NCI-H2196 treated with DMSO at 0.1 percent for 48 hours (cell line): ENCODE data around the gene CGB5.

Source experiments
- DNase-seq: peaks from one replicate; lab custom pipeline; 2025; ENCODE audit not compliant: unreplicated experiment; lab: John Stamatoyannopoulos, UW

Gene CGB5

GRCh38 chr19:49085020-49085867, 41.6 kb downstream of the CGB5 start, which contains the start of gene SNRNP70:
SNRNP70 (plus strand) TSS chr19:49085451; CDS start chr19:49086415, 964 bp downstream.
- peak; percentile 99 for DNase-seq

DNA sequence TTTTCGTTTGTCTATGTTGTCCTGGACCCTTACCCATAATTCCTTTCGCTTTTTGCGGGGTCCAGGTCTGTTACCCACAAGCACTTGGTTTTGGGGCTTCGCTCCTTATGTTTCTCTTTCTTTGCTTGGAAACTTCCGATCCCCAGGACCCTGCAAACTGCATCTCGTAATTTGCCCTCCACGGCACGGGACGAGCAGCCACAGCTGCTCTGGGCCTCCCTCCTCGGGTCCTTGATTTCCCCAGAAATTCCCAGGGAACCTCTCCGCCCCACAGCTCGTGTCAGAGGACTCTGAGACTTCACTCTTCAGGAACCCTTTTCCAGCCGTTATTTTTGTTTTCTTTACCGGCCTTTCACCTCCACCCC, 42.2 kb downstream of the CGB5 start:
- DNase-seq, result no peak

GRCh38 chr19:49086296-49086695, 42.6 kb downstream of the CGB5 start:
- DNase-seq, result no peak

- no peak for DNase-seq
Measured at GRCh38 chr19:49091391-49092038, 47.9 kb downstream of the CGB5 start.

DNA sequence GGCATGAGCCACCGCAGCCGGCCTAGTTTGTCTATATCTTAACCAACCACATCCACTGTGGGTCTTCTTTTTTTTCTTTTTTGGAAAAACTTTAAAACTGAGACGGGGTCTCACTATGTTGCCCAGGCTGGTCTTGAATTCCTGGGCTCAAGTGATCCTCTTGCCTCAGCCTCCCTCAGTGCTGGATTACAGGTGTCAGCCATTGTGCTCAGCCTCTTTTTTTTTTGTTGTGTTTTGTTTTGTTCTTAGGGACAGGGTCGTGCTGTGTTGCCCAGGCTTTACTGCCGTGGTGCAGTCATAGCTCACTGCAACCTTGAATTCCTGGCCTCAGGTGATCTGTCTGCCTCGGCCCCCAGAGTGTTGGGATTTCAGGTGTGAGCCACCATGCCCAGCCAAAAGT, 49.0 kb downstream of the CGB5 start:
- no peak for DNase-seq
